Ishikawa (cell line): Measurements from ENCODE around the gene RFTN1.

Source experiments
- CEBPB ChIP-seq: IDR thresholded peaks from 2 replicates; pipeline ENCODE4 v1.6.1; 2012
- EP300 ChIP-seq: IDR thresholded peaks from 2 replicates; pipeline ENCODE4 v1.6.1; 2012; ENCODE audit warnings: borderline replicate concordance
- MAX ChIP-seq: IDR thresholded peaks from 2 replicates; pipeline ENCODE4 v1.6.1; 2012
- NFIC ChIP-seq: IDR thresholded peaks from 2 replicates; pipeline ENCODE4 v1.6.1; 2012
- RAD21 ChIP-seq: IDR thresholded peaks from 2 replicates; pipeline ENCODE4 v1.6.1; 2012; ENCODE audit warnings: low read depth
- REST ChIP-seq: IDR thresholded peaks from 2 replicates; pipeline ENCODE4 v1.6.1; 2012; ENCODE audit warnings: low read depth, mild to moderate bottlenecking
- TAF1 ChIP-seq: IDR thresholded peaks from 2 replicates; pipeline ENCODE4 v1.6.1; 2012; ENCODE audit warnings: low read depth, mild to moderate bottlenecking
- TCF12 ChIP-seq: IDR thresholded peaks from 2 replicates; pipeline ENCODE4 v1.6.1; 2012; ENCODE audit warnings: low read depth
- TEAD4 ChIP-seq: IDR thresholded peaks from 2 replicates; pipeline ENCODE4 v1.6.1; 2012
- YY1 ChIP-seq: IDR thresholded peaks from 2 replicates; pipeline ENCODE4 v1.6.1; 2012; ENCODE audit warnings: low read depth
- ZBTB7A ChIP-seq: IDR thresholded peaks from 2 replicates; pipeline ENCODE4 v1.6.1; 2012; ENCODE audit warnings: low read depth

DNA sequence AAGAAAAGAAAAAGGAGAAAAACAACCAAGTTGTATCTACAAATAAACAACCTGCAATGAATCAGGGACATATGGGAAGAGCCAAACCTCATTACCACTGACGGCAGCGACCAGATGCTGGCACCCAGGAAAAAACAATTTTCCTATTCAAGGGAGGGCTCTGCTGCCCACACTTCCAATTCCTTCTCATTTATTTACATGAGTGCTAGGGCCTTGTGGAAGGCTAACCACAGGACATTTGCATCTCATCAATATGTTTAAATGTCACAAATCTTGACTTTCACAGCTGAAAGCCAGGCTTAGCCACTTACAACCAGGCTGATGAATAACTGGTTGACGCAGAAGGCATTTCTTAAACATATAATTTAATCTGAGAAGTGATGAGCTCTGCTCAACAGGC, 36.0 kb downstream of the RFTN1 start:
- no peak for TF ChIP-seq RAD21
- TF ChIP-seq NFIC, result no peak
- no peak for TF ChIP-seq CEBPB
- no peak for TF ChIP-seq REST
- TF ChIP-seq MAX, result no peak
- no peak for TF ChIP-seq YY1
- TF ChIP-seq EP300, result no peak
- TF ChIP-seq TEAD4, result no peak
- no peak for TF ChIP-seq TAF1
- TF ChIP-seq ZBTB7A, result no peak
- no peak for TF ChIP-seq TCF12
